HG03558 (cell line): ENCODE results near the gene RNF121.

Experiments
- ATAC-seq: cut with Tn5 transposase; IDR thresholded peaks from one replicate; pipeline ENCODE4 v1.9.1; 2021; ENCODE audit warnings: moderate number of reproducible peaks; ENCODE audit not compliant: unreplicated experiment; ENCODE audit errors: extremely low read depth

Gene RNF121

DNA sequence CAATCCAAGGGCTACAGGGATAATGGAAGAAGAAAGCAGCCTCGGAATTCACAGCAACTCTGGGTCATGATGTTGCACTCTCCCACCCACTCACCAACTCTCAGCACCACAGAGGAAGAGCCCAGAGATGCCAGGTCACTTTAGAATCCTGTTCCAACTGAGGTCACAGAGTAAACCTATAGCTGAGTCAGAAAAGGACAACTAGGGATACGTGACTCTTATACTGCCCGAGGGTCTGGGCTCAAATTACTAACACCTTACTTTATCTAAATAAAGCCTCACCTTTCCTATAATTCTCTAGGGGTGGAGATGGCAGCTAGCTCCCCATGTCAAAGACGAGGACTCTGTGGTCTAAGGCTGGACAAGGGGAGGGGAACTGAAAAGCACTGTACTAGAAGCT lies 94.5 kb downstream of the RNF121 start:
- ATAC-seq = no peak

DNA sequence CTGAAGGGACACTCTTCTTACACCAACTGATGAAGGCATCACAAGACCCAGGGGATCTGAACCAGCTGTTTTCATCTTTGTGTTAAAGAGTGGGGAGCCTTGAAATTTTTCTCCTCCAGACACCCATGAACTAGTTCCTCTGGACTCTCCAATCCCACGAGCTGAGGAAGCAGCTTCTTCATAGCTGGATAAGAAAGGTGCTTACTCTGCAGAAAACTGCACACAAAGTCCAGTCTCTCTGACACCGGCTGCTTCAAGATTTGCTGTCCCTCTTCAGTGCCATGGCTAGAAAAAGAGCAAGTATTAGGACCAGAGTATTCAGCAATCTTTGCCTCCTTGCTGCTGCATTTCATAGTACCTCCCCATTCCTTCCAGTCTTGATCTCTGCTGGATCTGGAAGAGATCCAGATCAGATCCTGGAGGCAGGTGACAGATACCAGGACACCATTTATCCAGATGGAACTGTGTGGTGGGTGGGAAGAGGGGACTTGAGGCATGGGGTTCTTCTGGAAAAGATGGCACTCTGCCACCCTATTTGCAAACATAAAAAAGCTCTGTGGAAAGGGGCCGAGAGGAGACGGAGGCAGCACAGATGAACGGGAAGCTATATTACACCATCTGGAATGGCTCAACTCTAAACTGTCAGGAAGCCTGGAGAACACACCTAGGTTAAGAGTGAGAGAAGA lies 95.4 kb downstream of the RNF121 start:
- no peak for ATAC-seq

DNA sequence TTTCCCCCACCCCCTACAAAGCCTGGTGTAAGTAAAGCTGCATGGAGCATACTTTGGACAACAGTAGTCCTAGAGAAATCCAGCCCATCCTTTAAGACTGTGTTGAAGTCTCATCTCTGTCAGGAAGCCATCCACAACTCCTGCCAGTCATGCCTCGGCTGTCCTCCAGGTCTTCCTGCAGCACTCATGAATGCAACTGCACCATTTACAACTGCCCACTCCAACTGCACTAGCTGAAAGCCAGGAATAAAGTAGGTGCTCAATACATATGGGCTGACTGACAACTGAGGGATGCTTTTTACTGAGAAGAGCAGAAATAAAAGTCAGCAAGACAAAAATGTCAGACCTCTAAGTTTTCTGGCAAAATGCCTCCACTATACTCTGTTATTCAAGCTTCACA lies 97.2 kb downstream of the RNF121 start:
- ATAC-seq = no peak

GRCh38 chr11:72030472-72031045 lies 101.7 kb downstream of the RNF121 start:
- no peak for ATAC-seq

DNA sequence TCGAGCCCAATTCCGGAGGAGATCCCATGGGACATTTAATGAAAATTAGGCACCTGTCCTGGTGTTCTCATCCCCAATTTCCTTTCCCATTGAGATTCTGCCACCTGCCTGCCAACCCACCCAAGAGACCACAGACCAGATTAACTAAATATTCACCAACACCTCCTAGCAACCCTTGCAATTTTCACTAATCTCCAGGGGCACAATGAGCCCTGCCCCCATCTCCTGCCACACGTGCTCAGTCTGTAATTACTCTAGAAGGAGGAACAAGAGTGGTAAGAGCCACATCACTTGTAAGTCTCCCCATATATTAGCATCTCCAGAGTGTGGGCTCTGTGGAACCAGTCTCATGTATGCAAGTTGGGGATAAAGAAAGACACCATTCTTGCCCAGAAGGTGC lies 107.8 kb downstream of the RNF121 start:
- no peak for ATAC-seq

GRCh38 chr11:72037554-72038311 lies 108.9 kb downstream of the RNF121 start:
- ATAC-seq = no peak

DNA sequence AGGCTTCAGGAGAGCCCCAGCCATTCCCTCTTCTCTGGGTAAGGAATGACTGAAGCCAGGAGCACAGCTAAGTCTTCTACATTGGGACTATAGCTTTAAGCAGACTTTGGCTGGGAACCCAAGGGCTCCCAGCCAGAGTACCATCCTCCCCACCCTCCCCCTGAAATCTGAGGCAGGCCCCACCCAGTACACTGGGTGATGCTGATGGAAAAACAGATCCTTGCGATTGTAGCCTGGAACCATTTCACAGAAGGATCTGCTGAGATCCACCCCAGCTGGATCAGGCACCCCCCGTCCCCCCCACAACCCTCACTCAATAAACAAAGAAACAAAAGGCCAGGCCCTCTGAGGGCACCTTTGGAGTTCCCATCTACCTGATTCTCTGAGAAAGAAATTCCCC lies 109.6 kb downstream of the RNF121 start:
- no peak for ATAC-seq

GRCh38 chr11:72039031-72039855 lies 110.4 kb downstream of the RNF121 start:
- ATAC-seq = no peak

DNA sequence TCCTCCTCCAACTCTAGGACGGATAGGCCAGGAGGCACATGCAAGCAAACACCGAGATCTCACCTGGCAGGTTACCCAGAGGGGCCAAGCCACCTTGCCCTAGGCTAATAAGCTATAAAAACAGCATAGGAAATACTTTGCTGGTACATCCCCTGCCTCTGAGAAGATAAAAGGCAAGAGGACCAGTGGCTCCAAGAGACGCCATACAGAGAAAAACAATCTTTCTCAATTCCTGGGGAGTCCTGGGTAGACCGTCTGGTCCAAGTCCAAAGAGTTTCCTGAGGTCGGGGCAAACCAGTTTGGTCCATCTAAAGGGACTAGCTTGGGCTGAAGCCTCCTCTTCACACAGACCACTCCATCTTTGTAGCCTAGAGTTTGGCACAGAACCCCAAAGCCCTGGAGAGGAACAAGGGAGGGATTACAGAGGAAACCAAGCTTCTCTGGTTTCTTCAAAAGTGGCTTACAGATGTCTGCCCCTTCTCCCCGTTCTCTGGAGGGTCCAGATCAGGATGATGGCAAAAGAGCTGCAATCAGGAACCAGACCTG lies 111.1 kb downstream of the RNF121 start:
- ATAC-seq = no peak

DNA sequence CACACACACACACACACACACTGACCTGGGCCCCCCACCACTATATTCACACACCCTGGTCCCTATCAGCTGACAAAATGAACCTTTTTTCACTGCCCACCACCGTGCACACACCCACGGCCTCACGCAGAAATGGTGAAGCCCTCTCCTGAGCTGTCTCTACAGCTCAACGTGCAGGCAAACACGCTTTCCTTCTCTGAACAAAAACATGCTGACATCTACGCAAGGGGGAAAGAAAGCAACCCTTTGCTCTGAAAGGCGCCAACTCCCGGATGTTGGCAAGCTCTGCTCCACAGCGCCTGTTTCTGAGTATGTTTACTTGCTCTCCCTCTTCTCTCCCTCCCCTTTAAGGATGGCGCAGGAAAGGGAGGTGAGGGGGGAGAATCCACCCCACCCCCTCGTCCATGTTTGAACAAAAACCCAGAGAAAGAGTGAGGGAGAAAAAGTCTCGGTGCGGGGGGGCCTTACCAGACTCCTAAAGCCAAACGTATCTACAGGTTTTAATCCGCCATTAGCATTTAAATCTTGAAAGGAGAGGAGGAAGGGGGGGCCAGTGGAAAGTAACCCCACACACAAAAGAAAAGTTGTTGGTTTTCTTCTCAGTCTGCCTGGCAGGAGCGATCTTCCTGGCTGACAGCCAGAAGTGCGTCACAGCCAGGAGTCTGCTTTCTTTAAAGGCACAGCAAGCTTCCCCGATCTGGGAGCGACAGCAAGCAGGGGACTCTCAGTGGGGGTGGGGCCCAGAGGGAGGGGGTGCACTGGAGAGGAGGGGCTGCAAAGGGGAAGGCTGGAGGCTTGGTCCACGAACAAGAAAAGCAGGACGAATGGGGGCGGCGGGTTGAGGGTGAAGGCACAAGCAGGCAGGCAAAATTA lies 111.9 kb downstream of the RNF121 start:
- ATAC-seq = no peak

GRCh38 chr11:72041364-72042063 lies 112.7 kb downstream of the RNF121 start:
- no peak for ATAC-seq

- ATAC-seq = no peak
Observed at GRCh38 chr11:72042064-72042745, 113.4 kb downstream of the RNF121 start.

DNA sequence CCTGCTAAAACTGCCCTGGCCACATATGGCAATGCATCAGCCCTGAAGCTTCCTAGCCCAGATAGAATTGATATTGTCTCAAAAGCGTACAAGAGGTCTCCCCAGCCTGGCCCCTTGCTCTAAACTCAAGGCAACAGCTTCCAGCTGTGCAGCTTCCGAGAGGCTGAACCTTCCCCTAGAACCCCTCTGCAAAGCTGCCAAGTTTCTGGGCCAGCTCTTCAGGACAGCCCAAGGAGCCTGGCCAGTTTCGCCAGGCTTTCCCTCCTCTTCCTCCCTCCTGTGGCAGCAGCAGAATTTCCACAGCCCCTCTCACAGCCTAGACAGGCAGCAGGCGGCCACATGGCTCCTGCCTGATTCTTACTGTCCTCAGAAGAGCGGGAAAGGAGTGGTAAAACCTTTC lies 117.0 kb downstream of the RNF121 start:
- ATAC-seq = no peak
